B cell (primary cell): Measurements from ENCODE around the gene MVD. TPM values are rescaled to one million over a fixed set of nuclear protein-coding genes. Genes with fewer than 3 reads are reported as not detected.

Experiments used
- ATAC-seq: fragments of 200-7000 bp; cut with Tn5 transposase; one replicate; pipeline ENCODE4 v1.10.0; 2021; ENCODE audit warnings: low read depth, mild to moderate bottlenecking, moderate number of reproducible peaks, moderate library complexity
- CTCF ChIA-PET: fragments of 350-600 bp; sonication (Branson Sonifier 250); formaldehyde crosslinking; loops from one replicate; lab custom pipeline; 2021; ENCODE audit warnings: antibody characterized with exemption, inconsistent platforms; lab: Charles Lee
- POLR2A ChIA-PET: fragments of 350-600 bp; sonication (Branson Sonifier 250); formaldehyde crosslinking; loops from one replicate; lab custom pipeline; 2021; ENCODE audit warnings: antibody characterized with exemption; lab: Charles Lee
- DNase-seq: peaks from one replicate; pipeline ENCODE4 v3.0.0; 2013
- H2AFZ ChIP-seq: 2 replicates; pipeline ENCODE4 v1.6.1; 2012; ENCODE audit warnings: mild to moderate bottlenecking, low read depth, low read length; ENCODE audit not compliant: insufficient read depth, poor library complexity, severe bottlenecking
- H3K27ac ChIP-seq, 2 donors: 1 replicate in 1 of 2; 2 replicates in 1 of 2; pipeline ENCODE4 v1.5.1; 2012 to 2013; ENCODE audit warnings: low read length in 2 of 2, mild to moderate bottlenecking in 2 of 2, moderate library complexity in 1 of 2
- H3K27me3 ChIP-seq, 4 experiments: fragments of 200-600 bp in 1 of 4; sonication (generic) in 1 of 4; replicated peaks in 1 of 4; 1 replicate in 2 of 4; 2 replicates in 2 of 4; pipeline versions ENCODE4 v1.6.1 to v1.7.0; 2013 to 2016; ENCODE audit warnings: low read length in 3 of 4, mild to moderate bottlenecking in 2 of 4, mixed read lengths in 1 of 4, moderate library complexity in 1 of 4; ENCODE audit not compliant: insufficient read depth in 4 of 4, control insufficient read depth in 3 of 4; ENCODE audit errors: control extremely low read depth in 1 of 4
- H3K36me3 ChIP-seq, 2 experiments: replicated peaks in 1 of 2; 1 replicate in 1 of 2; 2 replicates in 1 of 2; pipeline versions ENCODE4 v1.6.1 to v1.7.1; 2013; ENCODE audit warnings: low read length in 1 of 2; ENCODE audit not compliant: insufficient read depth in 2 of 2, control insufficient read depth in 1 of 2; ENCODE audit errors: control extremely low read depth in 1 of 2, extremely low read depth in 1 of 2
- H3K4me1 ChIP-seq, 2 donors: fragments of 200-600 bp in 1 of 2; sonication (generic) in 1 of 2; 1 replicate in 1 of 2; 2 replicates in 1 of 2; pipeline versions ENCODE4 v1.5.1 to v1.6.1; 2013 to 2017; ENCODE audit warnings: low read length in 2 of 2; ENCODE audit not compliant: control insufficient read depth in 2 of 2, insufficient read depth in 2 of 2
- H3K4me2 ChIP-seq: replicated peaks from 2 replicates; pipeline ENCODE3; 2012; ENCODE audit warnings: mild to moderate bottlenecking, low read depth, low read length; ENCODE audit not compliant: poor library complexity, severe bottlenecking
- H3K4me3 ChIP-seq, 5 experiments: fragments of 200-600 bp in 1 of 5; sonication (generic) in 1 of 5; 1 replicate in 3 of 5; 2 replicates in 2 of 5; pipeline versions ENCODE4 v1.5.1 to v1.7.0; 2011 to 2016; ENCODE audit warnings: low read length in 4 of 5, mild to moderate bottlenecking in 4 of 5, low read depth in 2 of 5, control low read depth in 1 of 5, moderate library complexity in 1 of 5; ENCODE audit not compliant: insufficient read depth in 1 of 5; ENCODE audit errors: control extremely low read depth in 1 of 5, extremely low read depth in 1 of 5
- H3K79me2 ChIP-seq: fragments of 200-600 bp; sonication (generic); one replicate; pipeline ENCODE4 v1.6.0; 2016; ENCODE audit warnings: low read length; ENCODE audit not compliant: control insufficient read depth, insufficient read depth
- H3K9ac ChIP-seq: fragments of 200-600 bp; sonication (generic); 2 replicates; pipeline ENCODE4 v1.6.1; 2017; ENCODE audit warnings: mild to moderate bottlenecking, low read length, moderate library complexity
- H3K9me3 ChIP-seq, 3 donors: one replicate each; pipeline versions ENCODE4 v1.6.1 to v1.7.1; 2013; ENCODE audit warnings: low read length in 2 of 3; ENCODE audit not compliant: control insufficient read depth in 2 of 3, insufficient read depth in 1 of 3; ENCODE audit errors: control extremely low read depth in 1 of 3
- H4K20me1 ChIP-seq: 2 replicates; pipeline ENCODE4 v1.6.0; 2012; ENCODE audit warnings: mild to moderate bottlenecking, low read length; ENCODE audit not compliant: insufficient read depth, control insufficient read depth, poor library complexity, severe bottlenecking
- H3K27ac Mint-ChIP-seq: one replicate; pipeline ENCODE4 v1.8.0; 2021; ENCODE audit warnings: mixed read lengths
- H3K27me3 Mint-ChIP-seq: one replicate; pipeline ENCODE4 v1.8.0; 2021; ENCODE audit warnings: mixed read lengths
- H3K4me1 Mint-ChIP-seq: one replicate; pipeline ENCODE4 v1.8.0; 2021; ENCODE audit warnings: mixed read lengths
- H3K4me3 Mint-ChIP-seq: one replicate; pipeline ENCODE4 v1.8.0; 2021; ENCODE audit warnings: mixed read lengths
- H3K9me3 Mint-ChIP-seq: one replicate; pipeline ENCODE4 v1.8.0; 2022; ENCODE audit warnings: mixed read lengths; ENCODE audit not compliant: insufficient read depth
- CTCF ChIP-seq: fragments of 200-600 bp; IDR thresholded peaks from one replicate; pipeline ENCODE4 v1.8.0; 2022; ENCODE audit warnings: antibody characterized with exemption, mild to moderate bottlenecking
- EZH2 ChIP-seq: IDR thresholded peaks from 2 replicates; pipeline ENCODE4 v1.6.1; 2012; ENCODE audit warnings: borderline replicate concordance, low read depth, mild to moderate bottlenecking, moderate library complexity, low read length; ENCODE audit not compliant: insufficient read depth, poor library complexity, severe bottlenecking
- WGBS: methylation state at CpG from one replicate; pipeline ENCODE4 v1.1.5; 2013; ENCODE audit warnings: missing lambda C conversion rate; ENCODE audit not compliant: insufficient coverage; 5-methylcytosine and 5-hydroxymethylcytosine counted together
- intact Hi-C: fragments of 100-400 bp; cut with micrococcal nuclease; formaldehyde crosslinking; loops from one replicate; pipeline ENCODE4 v1.10.0; 2022
- polyA minus RNA-seq: library from RNA; depleted of rRNA, polyadenylated mRNA; stranded (reverse); fragments of >200 nt; gene quantifications from 2 replicates; pipeline ENCODE4 v1.2.3, GENCODE V29; 2012
- polyA plus RNA-seq: library from polyadenylated mRNA; depleted of rRNA; stranded (reverse); fragments of >200 nt; gene quantifications from 2 replicates; pipeline ENCODE4 v1.2.3, GENCODE V29; 2012
- total RNA-seq, 2 donors: library from RNA; stranded (reverse); fragments of 120-200 nt in 1 of 2; gene quantifications; 1 replicate in 1 of 2; 2 replicates in 1 of 2; pipeline versions ENCODE4 v1.2.3 to v1.2.4, GENCODE V29; 2013 to 2022

Gene MVD
- 84.5 and 95.4 TPM in 2 replicates for total RNA-seq
- 24.7 TPM for total RNA-seq (2013)
- polyA plus RNA-seq, result 40.9 and 49.4 TPM in 2 replicates
- polyA minus RNA-seq, result 43.2 and 71.4 TPM in 2 replicates

- Histone ChIP-seq H3K27ac (peak within 1 kb of the TSS; percentile 62 to 88), H3K4me2 (peak within 1 kb of the TSS; percentile 94), H3K27me3 (no peaks in the 10 kb centered on the region), H3K9me3 (no peaks in the 10 kb centered on the region), H3K9ac (peak within 1 kb of the TSS; percentile 91), H3K4me3 (peak within 1 kb of the TSS; percentile 49 to 89 (median 88)), H2AFZ (peak within 1 kb of the TSS; percentile 96), H3K36me3 (peaks cover 0 to 4% of the 10 kb centered on the region in 2 experiments), H3K79me2 (peaks cover 48% of the 10 kb centered on the region), H4K20me1 (no peaks in the 10 kb centered on the region), H3K4me1 (peaks cover 18 to 30% of the 10 kb centered on the region in 2 donors)
- TF ChIP-seq EZH2, result no peak
- no peak for TF ChIP-seq CTCF
- peak within 1 kb of the TSS; percentile 93 for H3K27ac Mint-ChIP-seq
- no peaks in the 10 kb centered on the region for H3K9me3 Mint-ChIP-seq
- H3K4me1 Mint-ChIP-seq, result peaks cover 31% of the 10 kb centered on the region
- whole genome bisulfite sequencing, result under 1% methylated on average over 88 of the region's 88 CpGs
- H3K27me3 Mint-ChIP-seq, result no peaks in the 10 kb centered on the region
- intact Hi-C loops, result loop anchor here (1.0 to 2.0 kb wide), 7 partner anchors 12 to 140 kb away; partner anchors contain the start of genes CDT1, CTU2, CYBA and RNF166
- ChIA-PET POLR2A (interaction anchor here (0.6 to 1.9 kb wide), 7 partner anchors 11 to 38 kb away, joined by 3 to 6 read pairs (median 4); no protein-coding TSS in a partner anchor), CTCF (interaction anchor here (0.7 to 3.0 kb wide), 2 partner anchors 18 to 22 kb away, joined by 3 to 13 read pairs; no protein-coding TSS in a partner anchor)
- peak within 1 kb of the TSS; percentile 92 for H3K4me3 Mint-ChIP-seq
- DNase-seq (peak; percentile 97), ATAC-seq (peak; percentile 96)
Measured at GRCh38 chr16:88662843-88663606, at the start of gene MVD. MVD (minus strand) TSS chr16:88663091; CDS start chr16:88663080, 11 bp downstream.
